Measurements from ENCODE around the gene SHISA2. TPM values are rescaled to one million over a fixed set of nuclear protein-coding genes. Genes with fewer than 3 reads are reported as not detected.

Gene SHISA2
- total RNA-seq, 1 donor from 2014 or later, result 34.1 TPM

DNA sequence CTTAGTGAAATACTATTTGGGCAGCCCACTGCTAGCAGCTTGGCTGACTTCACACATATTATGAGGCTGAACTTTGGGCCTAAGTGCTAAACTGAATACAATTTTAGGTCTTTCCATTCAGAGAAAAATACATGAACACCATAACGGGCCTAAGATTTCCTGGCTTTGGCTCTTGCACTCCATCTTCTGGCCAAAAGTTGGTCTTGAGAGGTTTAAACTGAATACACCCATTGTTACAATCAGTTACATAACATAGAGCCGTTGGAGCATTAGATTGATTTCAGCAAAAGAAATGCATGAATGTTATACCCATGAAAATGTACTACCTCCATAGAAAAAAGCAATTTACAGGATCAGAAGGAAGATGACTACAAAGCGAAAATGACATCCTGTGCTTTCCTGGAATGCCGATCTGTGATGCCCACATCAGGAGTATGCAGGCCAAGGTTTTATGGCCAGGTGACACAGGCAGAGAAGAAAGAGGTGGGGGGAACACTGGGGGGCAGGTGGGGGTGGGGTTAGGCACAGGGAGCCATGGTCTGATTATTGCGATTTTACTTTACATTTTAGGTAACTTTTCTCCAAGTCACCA is 11.1 kb upstream of the SHISA2 start:
- H3K9me3 Mint-ChIP-seq (ENCODE audit: unreplicated experiment), result no peaks in the 10 kb centered on the region
- H3K27me3 Mint-ChIP-seq (ENCODE audit: unreplicated experiment), result no peaks in the 10 kb centered on the region
- peaks cover 5% of the 10 kb centered on the region for H3K4me1 Mint-ChIP-seq (ENCODE audit: low read depth, unreplicated experiment)
- H3K27ac Mint-ChIP-seq (ENCODE audit: unreplicated experiment), result no peak overlapping the region
- no peaks in the 10 kb centered on the region for H3K36me3 Mint-ChIP-seq (ENCODE audit: unreplicated experiment)
- TF ChIP-seq, protein P1, sequence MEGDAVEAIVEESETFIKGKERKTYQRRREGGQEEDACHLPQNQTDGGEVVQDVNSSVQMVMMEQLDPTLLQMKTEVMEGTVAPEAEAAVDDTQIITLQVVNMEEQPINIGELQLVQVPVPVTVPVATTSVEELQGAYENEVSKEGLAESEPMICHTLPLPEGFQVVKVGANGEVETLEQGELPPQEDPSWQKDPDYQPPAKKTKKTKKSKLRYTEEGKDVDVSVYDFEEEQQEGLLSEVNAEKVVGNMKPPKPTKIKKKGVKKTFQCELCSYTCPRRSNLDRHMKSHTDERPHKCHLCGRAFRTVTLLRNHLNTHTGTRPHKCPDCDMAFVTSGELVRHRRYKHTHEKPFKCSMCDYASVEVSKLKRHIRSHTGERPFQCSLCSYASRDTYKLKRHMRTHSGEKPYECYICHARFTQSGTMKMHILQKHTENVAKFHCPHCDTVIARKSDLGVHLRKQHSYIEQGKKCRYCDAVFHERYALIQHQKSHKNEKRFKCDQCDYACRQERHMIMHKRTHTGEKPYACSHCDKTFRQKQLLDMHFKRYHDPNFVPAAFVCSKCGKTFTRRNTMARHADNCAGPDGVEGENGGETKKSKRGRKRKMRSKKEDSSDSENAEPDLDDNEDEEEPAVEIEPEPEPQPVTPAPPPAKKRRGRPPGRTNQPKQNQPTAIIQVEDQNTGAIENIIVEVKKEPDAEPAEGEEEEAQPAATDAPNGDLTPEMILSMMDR (IDR thresholded peaks at IDR 0.05; ENCODE audit: partially characterized antibody, unreplicated experiment), result peak; percentile 35
- DNase-seq, result no peak
- H3K4me3 Mint-ChIP-seq (ENCODE audit: unreplicated experiment), result no peak overlapping the region

DNA sequence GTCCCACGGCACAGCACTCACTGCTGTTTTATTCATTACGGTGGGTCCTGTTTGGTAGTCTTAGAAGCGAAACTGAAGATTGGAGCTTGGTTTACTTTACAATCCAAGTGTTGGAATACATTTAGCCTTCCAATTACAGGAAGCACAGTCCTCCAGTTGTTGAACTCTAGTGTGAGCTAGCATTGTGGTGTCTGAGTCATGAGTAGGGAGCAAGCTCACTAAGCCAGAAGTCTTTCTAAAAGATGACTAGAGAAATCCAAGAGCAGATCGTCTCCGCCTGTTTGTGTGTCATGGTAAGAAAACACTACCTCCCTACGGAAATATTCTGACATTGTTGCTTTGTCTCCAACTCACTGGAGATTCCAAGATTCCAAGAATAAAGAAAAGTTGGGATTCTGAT is 10.1 kb upstream of the SHISA2 start:
- TF ChIP-seq, protein P1 (IDR thresholded peaks at IDR 0.05; ENCODE audit: partially characterized antibody, unreplicated experiment), result no peak
- Mint-ChIP-seq H3K4me1 (ENCODE audit: low read depth, unreplicated experiment) (peaks cover 5% of the 10 kb centered on the region), H3K27me3 (ENCODE audit: unreplicated experiment) (no peaks in the 10 kb centered on the region), H3K9me3 (ENCODE audit: unreplicated experiment) (no peaks in the 10 kb centered on the region), H3K4me3 (ENCODE audit: unreplicated experiment) (no peak overlapping the region), H3K36me3 (ENCODE audit: unreplicated experiment) (no peaks in the 10 kb centered on the region), H3K27ac (ENCODE audit: unreplicated experiment) (no peak overlapping the region)
- DNase-seq, result no peak

DNA sequence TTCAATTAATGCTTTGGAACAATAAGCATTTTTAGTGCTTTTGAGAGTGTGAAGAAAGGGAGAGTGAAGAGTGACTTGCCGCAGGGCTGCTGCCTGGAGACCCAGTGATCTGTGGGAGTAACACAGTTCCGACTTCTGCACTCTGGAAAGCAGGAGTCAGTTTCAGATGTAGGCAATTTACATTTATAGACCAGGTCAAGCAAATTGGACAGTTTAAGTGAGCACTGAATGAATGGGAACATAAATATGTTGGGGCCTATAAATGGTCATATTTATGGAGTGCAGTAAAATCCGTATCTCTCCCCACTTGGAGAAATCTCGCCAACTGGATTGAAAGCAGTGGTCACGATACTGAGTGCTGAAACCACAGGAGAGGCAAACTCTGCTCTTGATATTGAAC is 9.4 kb upstream of the SHISA2 start:
- TF ChIP-seq, protein P1 (IDR thresholded peaks at IDR 0.05; ENCODE audit: partially characterized antibody, unreplicated experiment), result no peak

DNA sequence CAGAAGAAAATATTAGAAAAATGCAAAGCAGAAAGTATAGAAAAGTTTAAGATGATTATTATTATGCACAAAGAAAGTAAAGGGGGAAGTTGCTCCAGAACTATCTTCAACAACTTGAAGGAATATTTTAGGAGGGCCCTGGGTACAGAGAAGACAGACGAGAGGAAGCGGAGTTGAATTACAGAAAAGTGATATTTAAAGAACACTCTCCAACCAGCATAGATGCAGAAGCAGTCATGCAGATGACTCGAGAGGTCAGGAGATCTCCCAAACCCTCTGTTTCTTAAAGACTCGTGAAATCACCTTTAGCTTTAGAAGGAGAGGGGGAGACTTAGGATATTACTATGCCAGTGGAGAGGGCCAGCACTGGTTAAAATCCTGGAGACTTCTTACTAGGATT is 8.5 kb upstream of the SHISA2 start:
- H3K4me1 Mint-ChIP-seq (ENCODE audit: low read depth, unreplicated experiment), result peaks cover 4% of the 10 kb centered on the region
- H3K27ac Mint-ChIP-seq (ENCODE audit: unreplicated experiment), result no peak overlapping the region
- H3K27me3 Mint-ChIP-seq (ENCODE audit: unreplicated experiment), result no peaks in the 10 kb centered on the region
- no peaks in the 10 kb centered on the region for H3K9me3 Mint-ChIP-seq (ENCODE audit: unreplicated experiment)
- TF ChIP-seq, protein P1 (IDR thresholded peaks at IDR 0.05; ENCODE audit: partially characterized antibody, unreplicated experiment), result no peak
- H3K4me3 Mint-ChIP-seq (ENCODE audit: unreplicated experiment), result no peak overlapping the region
- no peaks in the 10 kb centered on the region for H3K36me3 Mint-ChIP-seq (ENCODE audit: unreplicated experiment)
- no peak for DNase-seq

More for the DNA sequence above, 9.4 kb upstream of the SHISA2 start:
- Mint-ChIP-seq H3K9me3 (ENCODE audit: unreplicated experiment) (no peaks in the 10 kb centered on the region), H3K27ac (ENCODE audit: unreplicated experiment) (no peak overlapping the region), H3K4me3 (ENCODE audit: unreplicated experiment) (no peak overlapping the region), H3K4me1 (ENCODE audit: low read depth, unreplicated experiment) (peaks cover 4% of the 10 kb centered on the region), H3K36me3 (ENCODE audit: unreplicated experiment) (no peaks in the 10 kb centered on the region), H3K27me3 (ENCODE audit: unreplicated experiment) (no peaks in the 10 kb centered on the region)
- DNase-seq, result no peak

DNA sequence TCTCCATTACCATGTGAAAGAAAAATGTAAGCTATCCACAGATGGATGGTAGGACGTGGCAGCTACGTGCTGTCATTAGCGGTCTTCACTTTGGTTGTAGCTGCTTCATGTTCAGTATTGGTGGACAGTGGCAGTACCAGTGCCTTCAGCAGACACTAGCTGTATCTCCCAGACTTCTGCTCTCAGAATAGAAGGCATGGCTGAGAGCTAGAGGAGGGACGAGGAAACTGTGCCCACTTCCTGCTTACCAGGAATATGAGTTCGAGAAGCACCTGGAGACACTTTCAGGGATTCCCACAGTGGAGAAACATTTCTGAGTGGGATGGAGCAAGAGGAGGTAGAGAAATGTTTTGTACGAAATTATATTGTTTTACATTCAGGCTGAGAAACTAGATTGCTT is 6.9 kb upstream of the SHISA2 start:
- H3K27ac Mint-ChIP-seq (ENCODE audit: unreplicated experiment), result no peak overlapping the region
- TF ChIP-seq, protein P1 (IDR thresholded peaks at IDR 0.05; ENCODE audit: partially characterized antibody, unreplicated experiment), result no peak
- no peaks in the 10 kb centered on the region for H3K36me3 Mint-ChIP-seq (ENCODE audit: unreplicated experiment)
- DNase-seq, result no peak
- peaks cover 11% of the 10 kb centered on the region for H3K4me1 Mint-ChIP-seq (ENCODE audit: low read depth, unreplicated experiment)
- H3K9me3 Mint-ChIP-seq (ENCODE audit: unreplicated experiment), result no peaks in the 10 kb centered on the region
- H3K4me3 Mint-ChIP-seq (ENCODE audit: unreplicated experiment), result no peak overlapping the region
- no peaks in the 10 kb centered on the region for H3K27me3 Mint-ChIP-seq (ENCODE audit: unreplicated experiment)
